Mammary epithelial cell (primary cell): Measurements from ENCODE around the gene NPVF.

Experiments
- CTCF ChIP-seq, 2 donors: IDR thresholded peaks in 1 of 2; conservative IDR thresholded peaks in 1 of 2; 2 replicates each; pipeline ENCODE4 v1.5.1; 2011 to 2012; ENCODE audit warnings: inconsistent platforms in 2 of 2, low read length in 2 of 2, mild to moderate bottlenecking in 2 of 2, control low read depth in 1 of 2, low read depth in 1 of 2; ENCODE audit not compliant: insufficient read depth in 1 of 2; ENCODE audit errors: extremely low read depth in 1 of 2
- EZH2 ChIP-seq: IDR thresholded peaks from 2 replicates; pipeline ENCODE4 v1.6.1; 2012; ENCODE audit warnings: low read length, inconsistent platforms, borderline replicate concordance

GRCh38 chr7:25255611-25256332 is 27.5 kb upstream of the NPVF start:
- TF ChIP-seq EZH2 (no peak), CTCF (conservative IDR thresholded peaks at IDR 0.05 in 1 of 2, IDR thresholded peaks at IDR 0.05 in 1 of 2; ENCODE audit: extremely low read depth in 1 of 2, insufficient read depth in 1 of 2, low read depth in 1 of 2, low read length in 2 of 2) (no peak)
